ENCODE data around the gene IL21R.

DNA sequence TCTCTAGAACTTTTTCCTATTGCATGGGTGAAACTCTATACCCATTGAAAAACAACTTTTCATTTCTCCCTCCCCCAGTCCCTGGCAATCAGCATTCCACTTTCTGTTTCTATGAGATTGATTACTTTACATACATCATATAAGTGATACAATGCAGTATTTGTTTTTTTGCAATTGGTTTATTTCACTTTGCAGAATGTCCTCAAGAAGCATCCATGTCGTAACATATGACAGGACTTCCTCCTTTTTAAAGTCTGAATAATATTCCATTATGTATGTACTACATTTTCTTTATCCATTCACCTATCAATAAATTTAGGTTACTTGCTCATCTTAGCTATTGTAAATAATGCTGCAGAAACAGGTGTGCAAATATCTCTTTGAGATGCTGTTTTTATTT, 8.8 kb downstream of the IL21R start:
- TF ChIP-seq POLR2AphosphoS5 (IDR thresholded peaks at IDR 0.05; ENCODE audit: low read depth, low read length), result no peak
- TF ChIP-seq TAF1 (IDR thresholded peaks at IDR 0.05; ENCODE audit: borderline replicate concordance, insufficient read depth, low read length), result no peak
- no peak for TF ChIP-seq SIN3A (IDR thresholded peaks at IDR 0.05; ENCODE audit: borderline replicate concordance, insufficient read depth, low read length)
- no peak for TF ChIP-seq FOXP2 (optimal IDR thresholded peaks at IDR 0.05; ENCODE audit: borderline replicate concordance, extremely low read depth, extremely low read length, insufficient read depth)
- TF ChIP-seq, protein P1, sequence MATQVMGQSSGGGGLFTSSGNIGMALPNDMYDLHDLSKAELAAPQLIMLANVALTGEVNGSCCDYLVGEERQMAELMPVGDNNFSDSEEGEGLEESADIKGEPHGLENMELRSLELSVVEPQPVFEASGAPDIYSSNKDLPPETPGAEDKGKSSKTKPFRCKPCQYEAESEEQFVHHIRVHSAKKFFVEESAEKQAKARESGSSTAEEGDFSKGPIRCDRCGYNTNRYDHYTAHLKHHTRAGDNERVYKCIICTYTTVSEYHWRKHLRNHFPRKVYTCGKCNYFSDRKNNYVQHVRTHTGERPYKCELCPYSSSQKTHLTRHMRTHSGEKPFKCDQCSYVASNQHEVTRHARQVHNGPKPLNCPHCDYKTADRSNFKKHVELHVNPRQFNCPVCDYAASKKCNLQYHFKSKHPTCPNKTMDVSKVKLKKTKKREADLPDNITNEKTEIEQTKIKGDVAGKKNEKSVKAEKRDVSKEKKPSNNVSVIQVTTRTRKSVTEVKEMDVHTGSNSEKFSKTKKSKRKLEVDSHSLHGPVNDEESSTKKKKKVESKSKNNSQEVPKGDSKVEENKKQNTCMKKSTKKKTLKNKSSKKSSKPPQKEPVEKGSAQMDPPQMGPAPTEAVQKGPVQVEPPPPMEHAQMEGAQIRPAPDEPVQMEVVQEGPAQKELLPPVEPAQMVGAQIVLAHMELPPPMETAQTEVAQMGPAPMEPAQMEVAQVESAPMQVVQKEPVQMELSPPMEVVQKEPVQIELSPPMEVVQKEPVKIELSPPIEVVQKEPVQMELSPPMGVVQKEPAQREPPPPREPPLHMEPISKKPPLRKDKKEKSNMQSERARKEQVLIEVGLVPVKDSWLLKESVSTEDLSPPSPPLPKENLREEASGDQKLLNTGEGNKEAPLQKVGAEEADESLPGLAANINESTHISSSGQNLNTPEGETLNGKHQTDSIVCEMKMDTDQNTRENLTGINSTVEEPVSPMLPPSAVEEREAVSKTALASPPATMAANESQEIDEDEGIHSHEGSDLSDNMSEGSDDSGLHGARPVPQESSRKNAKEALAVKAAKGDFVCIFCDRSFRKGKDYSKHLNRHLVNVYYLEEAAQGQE (IDR thresholded peaks at IDR 0.05; ENCODE audit: insufficient read depth in 1 of 2, low read depth in 2 of 2, low read length in 2 of 2), result no peak

Data from PFSK-1 (cell line).